Gastrocnemius medialis (tissue), 4 donors: ENCODE measurements around the gene RPL6.

Experiments
- CTCF ChIP-seq, 5 experiments: fragments of 450-650 bp in 3 of 5; fragments of 200-600 bp in 2 of 5; sonication (generic) in 2 of 5; IDR thresholded peaks in 4 of 5; conservative IDR thresholded peaks in 1 of 5; 1 replicate in 4 of 5; 2 replicates in 1 of 5; pipeline ENCODE4 v1.5.1; 2016 to 2019; ENCODE audit warnings: antibody characterized with exemption in 5 of 5, mild to moderate bottlenecking in 3 of 5, moderate library complexity in 3 of 5
- POLR2A ChIP-seq, 2 donors: fragments of 450-650 bp; IDR thresholded peaks; one replicate each; pipeline ENCODE4 v1.6.1; 2017; ENCODE audit warnings: antibody characterized with exemption in 2 of 2, mild to moderate bottlenecking in 2 of 2, moderate library complexity in 2 of 2

- TF ChIP-seq CTCF (IDR thresholded peaks at IDR 0.05 in 4 of 5, conservative IDR thresholded peaks at IDR 0.05 in 1 of 5) = no peak
- no peak for TF ChIP-seq POLR2A (IDR thresholded peaks at IDR 0.05)
These were observed 38.4 kb downstream of the RPL6 start for GRCh38 chr12:112370868-112371510.
